Measurements from ENCODE around the gene GLTP.

- TF ChIP-seq SALL2 (CRISPR knock-in tag; IDR thresholded peaks at IDR 0.05) (0 out of 2 replicates have a peak, but pooled peaks have one; percentile 13), CTCF (CRISPR knock-in tag; IDR thresholded peaks at IDR 0.05) (peak; percentile 100), GTF2F1 (IDR thresholded peaks at IDR 0.05; ENCODE audit: low read length) (no peak), ZNF274 (CRISPR knock-in tag; IDR thresholded peaks at IDR 0.05) (peak; percentile 72; the same call in 1 of the 2 replicates), CREBL2 (CRISPR knock-in tag; IDR thresholded peaks at IDR 0.05; ENCODE audit: borderline replicate concordance) (no peak), SNRNP70 (IDR thresholded peaks at IDR 0.05; ENCODE audit: low read depth, low read length) (no peak), RCOR2 (CRISPR knock-in tag; IDR thresholded peaks at IDR 0.05) (peak; percentile 91), SYNCRIP (IDR thresholded peaks at IDR 0.05; ENCODE audit: insufficient read depth, low read depth, low read length) (no peak)
Observed at GRCh38 chr12:109844983-109845823, 35.1 kb downstream of the GLTP start.
